Heart left ventricle (tissue), 13 donors: ENCODE measurements around the gene LPO.

ENCODE experiments used
- CTCF ChIP-seq, 12 donors: fragments of 200-600 bp; sonication (generic) in 4 of 12; IDR thresholded peaks; one replicate each; pipeline versions ENCODE4 v1.5.0 to v1.8.0; 2018 to 2022; ENCODE audit warnings: antibody characterized with exemption in 12 of 12, mild to moderate bottlenecking in 5 of 12
- POLR2A ChIP-seq, 2 donors: fragments of 450-650 bp; IDR thresholded peaks; one replicate each; pipeline ENCODE4 v1.6.1; 2017; ENCODE audit warnings: antibody characterized with exemption in 2 of 2, mild to moderate bottlenecking in 2 of 2, moderate library complexity in 2 of 2
- donor health status: ischemic (EF 13 %, LVEDD 7.1; RV severe dilation, severe dysfunction).
- donor health status: DM: no; HTN: yes; CAD: no.
- donor health status: DM: no; HTN: no; CAD: no.
- donor health status: ischemic (EF 25% LVEDD 6.9; RV normal size, moderate dysfunction).
- donor health status: ischemic (EF 25% LVEDD 5.7; RV mildly dilated, moderate dysfunction).
- donor health status: ischemic (EF 35%, LVEDD 5.7; RV mildly dilated, moderate dysfunction).
- donor health status: nonischemic (EF 11% LVEDD 7.7; RV severe dilation, severe dysfunction).
- donor health status: DM: yes; HTN: yes; CAD: no.
- donor health status: PGD.
- donor health status: ischemic (EF 29% LVEDD 5.4; RV normal size, mild dysfunction).
- donor health status: nonischemic (EF 23%, LVEDD 6.1; RV moderate dilation, normal function).

DNA sequence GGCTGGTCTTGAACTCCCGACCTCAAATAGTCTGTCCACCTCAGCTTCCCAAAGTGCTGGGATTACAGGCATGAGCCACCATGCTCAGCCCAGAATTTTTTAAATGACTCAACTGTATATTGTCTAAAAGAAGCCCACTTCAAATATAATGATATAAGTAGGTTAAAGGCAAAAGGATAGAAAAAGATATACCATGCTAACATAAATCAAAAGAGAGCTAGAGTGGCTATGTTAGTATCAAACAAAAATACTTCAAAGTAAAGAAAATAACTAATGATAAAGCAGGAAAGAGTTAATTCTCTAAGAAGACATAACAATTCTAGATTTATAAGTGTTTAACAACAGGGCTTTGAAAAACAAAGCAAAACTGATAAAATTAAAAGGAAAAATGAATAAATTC is 55.6 kb downstream of the LPO start:
- TF ChIP-seq CTCF (IDR thresholded peaks at IDR 0.05): no peak
- no peak for TF ChIP-seq POLR2A (IDR thresholded peaks at IDR 0.05)
